Measurements from ENCODE around the gene MSRB1.
"Not testable (repeated sequence)": the region's sequence is repeated elsewhere in the genome, so short reads cannot be mapped to it uniquely, and the experiment has no call there.

MSRB1 gene

GRCh38 chr16:1938316-1938715, 4.7 kb downstream of the MSRB1 start:
- DNase-seq = no peak

GRCh38 chr16:1936945-1937479, 6.0 kb downstream of the MSRB1 start:
- no peak for DNase-seq

- DNase-seq = no peak
Measured at GRCh38 chr16:1933097-1933661, 9.8 kb downstream of the MSRB1 start.

GRCh38 chr16:1932050-1933028, 10.7 kb downstream of the MSRB1 start:
- DNase-seq = no peak

GRCh38 chr16:1930338-1930720, 12.7 kb downstream of the MSRB1 start:
- DNase-seq = no peak

GRCh38 chr16:1929578-1930337, 13.2 kb downstream of the MSRB1 start:
- DNase-seq = peak; percentile 85 to 96

GRCh38 chr16:1929105-1929504, 13.9 kb downstream of the MSRB1 start:
- no peak for DNase-seq

GRCh38 chr16:1926271-1926670, 16.7 kb downstream of the MSRB1 start:
- no peak for DNase-seq

GRCh38 chr16:1924095-1924494, 18.9 kb downstream of the MSRB1 start:
- no peak for DNase-seq

GRCh38 chr16:1923299-1924034, 19.5 kb downstream of the MSRB1 start:
- DNase-seq = no peak

GRCh38 chr16:1922357-1922756, 20.6 kb downstream of the MSRB1 start:
- no peak for DNase-seq

GRCh38 chr16:1920727-1921171, 22.2 kb downstream of the MSRB1 start:
- DNase-seq = no peak

GRCh38 chr16:1920122-1920521, 22.9 kb downstream of the MSRB1 start:
- not testable (repeated sequence) for DNase-seq

- no peak for DNase-seq
Measured at GRCh38 chr16:1919327-1919998, 23.5 kb downstream of the MSRB1 start.

GRCh38 chr16:1918351-1919326, 24.4 kb downstream of the MSRB1 start, which contains the start of gene HS3ST6:
TSS of gene HS3ST6 (minus strand) at chr16:1918415. CDS start at chr16:1918323, 92 bp downstream.
- no peak for DNase-seq

- no peak for DNase-seq
Measured at GRCh38 chr16:1917665-1918350, 25.2 kb downstream of the MSRB1 start.

GRCh38 chr16:1917056-1917664, 25.8 kb downstream of the MSRB1 start:
- DNase-seq = no peak

- DNase-seq = no peak
Measured at GRCh38 chr16:1916640-1916990, 26.4 kb downstream of the MSRB1 start.

All from stimulated activated CD4-positive, alpha-beta T cell treated with anti-CD3 and anti-CD28 coated beads, Interleukin-4, amount 100 ng/mL, for 4 hours (primary cell).